Common myeloid progenitor, CD34-positive (primary cell): ENCODE data around the gene NLN.
A peak's percentile ranks its signal among the peaks of the same experiment; 100 is the strongest.
"Not testable (repeated sequence)": the region's sequence is repeated elsewhere in the genome, so short reads cannot be mapped to it uniquely, and the experiment has no call there.

Source experiments
- CTCF ChIA-PET: fragments of 350-600 bp; sonication (Branson Sonifier 250); formaldehyde crosslinking; loops from one replicate; lab custom pipeline; 2021; ENCODE audit warnings: antibody characterized with exemption; lab: Charles Lee
- POLR2A ChIA-PET: fragments of 350-600 bp; sonication (Branson Sonifier 250); formaldehyde crosslinking; loops from one replicate; lab custom pipeline; 2021; ENCODE audit warnings: antibody characterized with exemption; lab: Charles Lee
- DNase-seq, 3 donors: peaks; one replicate each; pipeline versions ENCODE4 v3.0.0 to v3.0.0-alpha.2; 2013
- H3K27ac ChIP-seq, 2 experiments: 1 replicate in 1 of 2; 2 replicates in 1 of 2; pipeline ENCODE4 v1.7.0; 2013; ENCODE audit warnings: inconsistent platforms in 2 of 2, low read length in 2 of 2, mild to moderate bottlenecking in 2 of 2, low read depth in 1 of 2, moderate library complexity in 1 of 2; ENCODE audit not compliant: severe bottlenecking in 2 of 2, insufficient read depth in 1 of 2, poor library complexity in 1 of 2
- H3K27me3 ChIP-seq, 5 experiments: replicated peaks in 2 of 5; 1 replicate in 3 of 5; 2 replicates in 2 of 5; pipeline versions ENCODE4 v1.6.1 to v1.7.0; 2013; ENCODE audit warnings: low read length in 4 of 5, mild to moderate bottlenecking in 2 of 5, moderate library complexity in 2 of 5, inconsistent platforms in 1 of 5; ENCODE audit not compliant: insufficient read depth in 5 of 5, control insufficient read depth in 4 of 5
- H3K36me3 ChIP-seq, 4 experiments: 1 replicate in 2 of 4; 2 replicates in 2 of 4; pipeline versions ENCODE4 v1.6.1 to v1.7.0; 2013; ENCODE audit warnings: low read length in 3 of 4, control low read depth in 1 of 4, mild to moderate bottlenecking in 1 of 4; ENCODE audit not compliant: control insufficient read depth in 4 of 4, insufficient read depth in 4 of 4
- H3K4me1 ChIP-seq, 4 experiments: 1 replicate in 3 of 4; 2 replicates in 1 of 4; pipeline versions ENCODE4 v1.6.1 to v1.7.1; 2013; ENCODE audit warnings: low read length in 3 of 4, mild to moderate bottlenecking in 3 of 4, control low read depth in 1 of 4, inconsistent platforms in 1 of 4, moderate library complexity in 1 of 4; ENCODE audit not compliant: control insufficient read depth in 4 of 4, insufficient read depth in 4 of 4; ENCODE audit errors: control extremely low read depth in 1 of 4
- H3K4me3 ChIP-seq, 7 experiments: 1 replicate in 4 of 7; 2 replicates in 3 of 7; pipeline versions ENCODE4 v1.5.1 to v1.7.0; 2013; ENCODE audit warnings: mild to moderate bottlenecking in 7 of 7, low read length in 6 of 7, moderate library complexity in 6 of 7, inconsistent platforms in 2 of 7, low read depth in 2 of 7, control low read depth in 1 of 7; ENCODE audit not compliant: insufficient read depth in 4 of 7, control insufficient read depth in 1 of 7; ENCODE audit errors: extremely low read depth in 1 of 7
- H3K9me3 ChIP-seq, 5 experiments: 1 replicate in 4 of 5; 2 replicates in 1 of 5; pipeline versions ENCODE4 v1.6.1 to v1.7.1; 2013; ENCODE audit warnings: low read length in 4 of 5, mild to moderate bottlenecking in 2 of 5, inconsistent platforms in 1 of 5, low read depth in 1 of 5, moderate library complexity in 1 of 5; ENCODE audit not compliant: control insufficient read depth in 4 of 5, insufficient read depth in 2 of 5; ENCODE audit errors: control extremely low read depth in 1 of 5
- WGBS: methylation state at CpG from one replicate; pipeline ENCODE4 v1.1.5; 2013; ENCODE audit not compliant: insufficient coverage; 5-methylcytosine and 5-hydroxymethylcytosine counted together

Gene NLN

GRCh38 chr5:65776441-65777141 lies 54.6 kb downstream of the NLN start:
- peaks cover 3 to 29% (median 4%) of the 10 kb centered on the region in 4 experiments for H3K36me3 ChIP-seq
- ChIA-PET POLR2A (no interaction called here), CTCF (interaction anchor here (1.3 kb wide), 1 partner anchor 20 kb away, joined by 3 read pairs; no protein-coding TSS in a partner anchor)
- 100% methylated on average over 2 of the region's 3 CpGs for WGBS
- H3K4me3 ChIP-seq: no peak overlapping the region
- H3K9me3 ChIP-seq: no peaks in the 10 kb centered on the region
- no peak overlapping the region for H3K27ac ChIP-seq
- no peak for DNase-seq
- peaks cover 0 to 4% (median 0%) of the 10 kb centered on the region in 4 experiments for H3K4me1 ChIP-seq
- H3K27me3 ChIP-seq: no peaks in the 10 kb centered on the region

- peaks cover 0 to 4% (median 0%) of the 10 kb centered on the region in 4 experiments for H3K4me1 ChIP-seq
- DNase-seq: no peak
- H3K4me3 ChIP-seq: no peak overlapping the region
- no peaks in the 10 kb centered on the region for H3K27me3 ChIP-seq
- WGBS: 71% methylated on average over 1 of the region's 1 CpG
- H3K27ac ChIP-seq: no peak overlapping the region
- ChIA-PET POLR2A (no interaction called here), CTCF (no interaction called here)
- peaks cover 6 to 42% (median 11%) of the 10 kb centered on the region in 4 experiments for H3K36me3 ChIP-seq
- no peaks in the 10 kb centered on the region for H3K9me3 ChIP-seq
Observed at GRCh38 chr5:65778126-65778525, 56.1 kb downstream of the NLN start.

DNA sequence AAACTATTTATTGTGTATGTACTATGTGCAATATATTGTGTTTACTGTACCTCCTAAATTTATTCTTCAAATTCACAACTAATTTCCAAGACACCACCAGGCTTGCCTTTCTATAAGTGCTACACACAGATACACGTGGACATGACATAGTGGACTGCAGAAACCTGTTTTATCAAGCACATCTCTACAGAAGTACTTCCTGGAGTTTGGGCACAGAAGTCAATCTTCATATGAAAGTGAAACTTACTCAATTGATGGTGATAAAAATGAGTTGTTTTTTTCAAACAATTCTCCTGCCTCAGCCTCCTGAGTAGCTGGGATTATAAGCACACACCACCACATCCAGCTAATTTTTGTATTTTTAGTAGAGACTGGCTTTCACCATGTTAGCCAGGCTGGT lies 57.6 kb downstream of the NLN start:
- peak in 2 of 3 donors; percentile 45 to 56 for DNase-seq
- H3K27me3 ChIP-seq: no peaks in the 10 kb centered on the region
- POLR2A ChIA-PET: interaction anchor here (0.7 kb wide), 1 partner anchor 373 kb away, joined by 3 read pairs; no protein-coding TSS in a partner anchor
- peaks cover 9 to 48% (median 11%) of the 10 kb centered on the region in 4 experiments for H3K36me3 ChIP-seq
- peaks cover 0 to 4% (median 0%) of the 10 kb centered on the region in 4 experiments for H3K4me1 ChIP-seq
- CTCF ChIA-PET: no interaction called here
- no CpG with 5 or more reads among the region's 1 CpG for WGBS
- H3K4me3 ChIP-seq: no peak overlapping the region
- H3K27ac ChIP-seq: no peak overlapping the region
- H3K9me3 ChIP-seq: no peaks in the 10 kb centered on the region

GRCh38 chr5:65788296-65788695 lies 66.3 kb downstream of the NLN start:
- CTCF ChIA-PET, H3K9me3 ChIP-seq: not testable (repeated sequence)

DNA sequence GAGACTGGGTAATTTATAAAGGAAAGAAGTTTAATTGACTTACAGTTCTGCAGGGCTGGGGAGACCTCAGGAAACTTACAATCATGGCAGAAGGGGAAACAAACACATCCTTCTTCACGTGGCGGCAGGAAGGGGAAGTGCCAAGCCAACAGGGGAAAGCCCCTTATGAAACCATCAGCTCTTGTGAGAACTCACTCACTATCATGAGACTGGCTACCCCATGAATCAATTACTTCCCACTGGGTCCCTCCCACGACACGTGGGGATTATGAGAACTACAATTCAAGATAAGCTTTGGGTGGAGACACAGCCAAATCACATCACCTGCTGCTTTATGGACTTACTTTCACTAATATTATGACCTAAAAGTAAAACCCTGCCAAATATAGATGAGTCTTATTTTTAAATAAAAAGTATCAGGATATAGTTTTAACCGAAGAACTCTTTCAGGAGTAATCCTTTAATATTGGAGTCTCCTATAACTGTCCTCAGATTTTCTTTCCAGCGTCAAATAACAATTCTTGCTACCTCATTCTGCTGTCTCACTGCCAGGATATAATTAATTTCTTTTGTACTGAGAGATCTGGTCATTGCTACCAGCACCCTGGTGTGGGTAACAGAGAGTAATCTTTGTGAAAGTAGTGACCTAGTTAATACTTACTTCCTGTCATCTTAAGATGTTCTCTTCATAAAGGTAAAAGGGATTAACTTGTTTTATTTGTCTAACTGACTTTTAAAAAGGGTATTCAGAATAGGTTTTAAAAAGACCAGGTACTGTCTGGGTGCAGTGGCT lies 68.6 kb downstream of the NLN start:
- Histone ChIP-seq H3K4me1 (no peaks in the 10 kb centered on the region), H3K27ac (no peak overlapping the region), H3K36me3 (peaks cover 7 to 39% (median 18%) of the 10 kb centered on the region in 4 experiments), H3K4me3 (no peak overlapping the region), H3K9me3 (peaks cover 0 to 9% (median 0%) of the 10 kb centered on the region in 5 experiments), H3K27me3 (no peaks in the 10 kb centered on the region)
- POLR2A ChIA-PET: no interaction called here
- 21% methylated on average over 2 of the region's 6 CpGs for WGBS
- CTCF ChIA-PET: interaction anchor here (1.2 kb wide), 1 partner anchor 52 kb away, joined by 3 read pairs; no protein-coding TSS in a partner anchor
- peak; percentile 32 to 88 (median 84) for DNase-seq

More at GRCh38 chr5:65788296-65788695, 66.3 kb downstream of the NLN start:
- H3K36me3 ChIP-seq: peaks cover 7 to 40% (median 16%) of the 10 kb centered on the region in 4 experiments
- H3K4me1 ChIP-seq, H3K4me3 ChIP-seq, H3K27me3 ChIP-seq, DNase-seq, POLR2A ChIA-PET, H3K27ac ChIP-seq: not testable (repeated sequence)
- 100% methylated on average over 2 of the region's 2 CpGs for WGBS

GRCh38 chr5:65791712-65792673 lies 70.0 kb downstream of the NLN start:
- peaks cover 3 to 33% (median 17%) of the 10 kb centered on the region in 4 experiments for H3K36me3 ChIP-seq
- ChIA-PET CTCF (interaction anchor here (0.7 to 1.0 kb wide), 2 partner anchors 11 to 1355 kb away, joined by 3 to 4 read pairs; no protein-coding TSS in a partner anchor), POLR2A (no interaction called here)
- no peaks in the 10 kb centered on the region for H3K4me1 ChIP-seq
- no peak overlapping the region for H3K27ac ChIP-seq
- H3K9me3 ChIP-seq: peaks cover 0 to 9% (median 0%) of the 10 kb centered on the region in 5 experiments
- WGBS: 100% methylated on average over 11 of the region's 17 CpGs
- H3K27me3 ChIP-seq: no peaks in the 10 kb centered on the region
- DNase-seq: no peak
- no peak overlapping the region for H3K4me3 ChIP-seq
